Inflammatory macrophage treated with lipopolysaccharide for 1 hour (primary cell): Measurements from ENCODE around the gene KRTAP4-3.
A peak's percentile ranks its signal among the peaks of the same experiment; 100 is the strongest.
"Not testable (repeated sequence)": the region's sequence is repeated elsewhere in the genome, so short reads cannot be mapped to it uniquely, and the experiment has no call there.

Source experiments
- DNase-seq, 2 donors: peaks; one replicate each; pipeline ENCODE4 v3.0.0-alpha.2; 2020 to 2022

Gene KRTAP4-3

GRCh38 chr17:41151525-41151924 is 16.5 kb downstream of the KRTAP4-3 start:
- no peak for DNase-seq

GRCh38 chr17:41150026-41150425 is 18.0 kb downstream of the KRTAP4-3 start:
- DNase-seq: no peak

GRCh38 chr17:41149652-41149985 is 18.4 kb downstream of the KRTAP4-3 start, which contains the start of gene KRTAP4-5:
TSS of gene KRTAP4-5 (minus strand) at chr17:41149825. CDS start at chr17:41149767, 58 bp downstream.
- DNase-seq: no peak

- not testable (repeated sequence) for DNase-seq
These were observed 18.9 kb downstream of the KRTAP4-3 start for GRCh38 chr17:41148971-41149651.

- no peak for DNase-seq
These were observed 20.4 kb downstream of the KRTAP4-3 start for GRCh38 chr17:41147531-41148204.

GRCh38 chr17:41145261-41145660 is 22.8 kb downstream of the KRTAP4-3 start:
- DNase-seq: no peak

GRCh38 chr17:41144846-41145245 is 23.2 kb downstream of the KRTAP4-3 start:
- DNase-seq: no peak

GRCh38 chr17:41141361-41141760 is 26.7 kb downstream of the KRTAP4-3 start:
- DNase-seq: no peak

GRCh38 chr17:41140360-41141131 is 27.5 kb downstream of the KRTAP4-3 start, which contains the start of gene KRTAP4-6:
TSS of gene KRTAP4-6 (minus strand) at chr17:41140544. CDS start at chr17:41140487, 57 bp downstream.
- peak; percentile 35 to 36 for DNase-seq

GRCh38 chr17:41139865-41140264 is 28.2 kb downstream of the KRTAP4-3 start:
- not testable (repeated sequence) for DNase-seq

- no peak for DNase-seq
These were observed 33.9 kb downstream of the KRTAP4-3 start for GRCh38 chr17:41133880-41134735.

- DNase-seq: no peak
These were observed 36.0 kb downstream of the KRTAP4-3 start for GRCh38 chr17:41131979-41132378.

- no peak for DNase-seq
These were observed 40.6 kb downstream of the KRTAP4-3 start for GRCh38 chr17:41127371-41127770.

GRCh38 chr17:41126412-41126811 is 41.6 kb downstream of the KRTAP4-3 start:
- DNase-seq: no peak

GRCh38 chr17:41125064-41125463 is 43.0 kb downstream of the KRTAP4-3 start:
- no peak for DNase-seq

- not testable (repeated sequence) for DNase-seq
These were observed 44.0 kb downstream of the KRTAP4-3 start, which contains the start of gene KRTAP4-12 for GRCh38 chr17:41123991-41124371. TSS of gene KRTAP4-12 (minus strand) at chr17:41124182. CDS start at chr17:41124122, 60 bp downstream.

GRCh38 chr17:41123292-41123990 is 44.6 kb downstream of the KRTAP4-3 start:
- DNase-seq: not testable (repeated sequence)

- DNase-seq: no peak
These were observed 46.3 kb downstream of the KRTAP4-3 start for GRCh38 chr17:41121742-41122141.

GRCh38 chr17:41119696-41120690 is 48.0 kb downstream of the KRTAP4-3 start:
- not testable (repeated sequence) for DNase-seq

GRCh38 chr17:41118721-41119120 is 49.3 kb downstream of the KRTAP4-3 start:
- DNase-seq: no peak
